ENCODE data around the gene LIPC.

Gene LIPC

GRCh38 chr15:58453931-58454793, 22.4 kb downstream of the LIPC start:
- Histone ChIP-seq H3K9me3 (replicated peaks; ENCODE audit: insufficient read depth, low read length) (no peaks in the 10 kb centered on the region), H3K79me2 (ENCODE audit: low read length) (no peaks in the 10 kb centered on the region), H3K4me1 (ENCODE audit: low read length) (peaks cover 28% of the 10 kb centered on the region), H3K4me2 (ENCODE audit: low read depth, low read length) (no peak overlapping the region), H3K27ac (ENCODE audit: low read length) (no peak overlapping the region), H3K36me3 (replicated peaks; ENCODE audit: insufficient read depth, low read length) (no peaks in the 10 kb centered on the region), H2AFZ (ENCODE audit: low read length) (no peak overlapping the region), H3K9me2 (replicated peaks; ENCODE audit: insufficient read depth, low read length) (no peaks in the 10 kb centered on the region), H3K9ac (ENCODE audit: low read length) (no peak overlapping the region), H4K20me1 (ENCODE audit: insufficient read depth, low read length) (no peaks in the 10 kb centered on the region), H3K27me3 (replicated peaks; ENCODE audit: insufficient read depth, low read length) (no peaks in the 10 kb centered on the region), H3F3A (ENCODE audit: insufficient read depth, low read length) (peaks cover 4% of the 10 kb centered on the region; the same call in 1 of the 2 replicates), H3K4me3 (ENCODE audit: low read length) (no peak overlapping the region)
- no peak for DNase-seq
- TF ChIP-seq CTCF (IDR thresholded peaks at IDR 0.05; ENCODE audit: low read length): no peak
- TF ChIP-seq EZH2 (optimal IDR thresholded peaks at IDR 0.05; ENCODE audit: low read depth, low read length): no peak
- TF ChIP-seq EZH2phosphoT487 (IDR thresholded peaks at IDR 0.05; ENCODE audit: low read length): no peak

GRCh38 chr15:58454950-58455401, 23.2 kb downstream of the LIPC start:
- no peak overlapping the region for H2AFZ ChIP-seq (ENCODE audit: low read length)
- H4K20me1 ChIP-seq (ENCODE audit: insufficient read depth, low read length): no peaks in the 10 kb centered on the region
- no peak overlapping the region for H3K4me3 ChIP-seq (ENCODE audit: low read length)
- TF ChIP-seq EZH2phosphoT487 (IDR thresholded peaks at IDR 0.05; ENCODE audit: low read length): no peak
- no peak for TF ChIP-seq CTCF (IDR thresholded peaks at IDR 0.05; ENCODE audit: low read length)
- no peak for TF ChIP-seq EZH2 (optimal IDR thresholded peaks at IDR 0.05; ENCODE audit: low read depth, low read length)
- H3K36me3 ChIP-seq (replicated peaks; ENCODE audit: insufficient read depth, low read length): no peaks in the 10 kb centered on the region
- DNase-seq: no peak
- H3K4me1 ChIP-seq (ENCODE audit: low read length): peaks cover 35% of the 10 kb centered on the region
- no peaks in the 10 kb centered on the region for H3K79me2 ChIP-seq (ENCODE audit: low read length)
- peaks cover 4% of the 10 kb centered on the region; the same call in 1 of the 2 replicates for H3F3A ChIP-seq (ENCODE audit: insufficient read depth, low read length)
- no peaks in the 10 kb centered on the region for H3K9me2 ChIP-seq (replicated peaks; ENCODE audit: insufficient read depth, low read length)
- H3K4me2 ChIP-seq (ENCODE audit: low read depth, low read length): no peak overlapping the region
- no peaks in the 10 kb centered on the region for H3K27me3 ChIP-seq (replicated peaks; ENCODE audit: insufficient read depth, low read length)
- no peaks in the 10 kb centered on the region for H3K9me3 ChIP-seq (replicated peaks; ENCODE audit: insufficient read depth, low read length)
- no peak overlapping the region for H3K9ac ChIP-seq (ENCODE audit: low read length)
- no peak overlapping the region for H3K27ac ChIP-seq (ENCODE audit: low read length)

GRCh38 chr15:58457466-58457965, 25.7 kb downstream of the LIPC start:
- H3K27ac ChIP-seq (ENCODE audit: low read length): peak overlapping the region; percentile 14; the same call in 1 of the 2 replicates
- no peaks in the 10 kb centered on the region for H3K36me3 ChIP-seq (replicated peaks; ENCODE audit: insufficient read depth, low read length)
- peaks cover 43% of the 10 kb centered on the region for H3K4me1 ChIP-seq (ENCODE audit: low read length)
- H2AFZ ChIP-seq (ENCODE audit: low read length): no peak overlapping the region
- H3K4me2 ChIP-seq (ENCODE audit: low read depth, low read length): peak overlapping the region; percentile 42
- H4K20me1 ChIP-seq (ENCODE audit: insufficient read depth, low read length): no peaks in the 10 kb centered on the region
- peaks cover 4% of the 10 kb centered on the region; the same call in 1 of the 2 replicates for H3F3A ChIP-seq (ENCODE audit: insufficient read depth, low read length)
- H3K9me2 ChIP-seq (replicated peaks; ENCODE audit: insufficient read depth, low read length): no peaks in the 10 kb centered on the region
- no peak overlapping the region for H3K4me3 ChIP-seq (ENCODE audit: low read length)
- no peaks in the 10 kb centered on the region for H3K79me2 ChIP-seq (ENCODE audit: low read length)
- no peaks in the 10 kb centered on the region for H3K27me3 ChIP-seq (replicated peaks; ENCODE audit: insufficient read depth, low read length)
- no peak overlapping the region for H3K9ac ChIP-seq (ENCODE audit: low read length)
- H3K9me3 ChIP-seq (replicated peaks; ENCODE audit: insufficient read depth, low read length): no peaks in the 10 kb centered on the region
- TF ChIP-seq EZH2 (optimal IDR thresholded peaks at IDR 0.05; ENCODE audit: low read depth, low read length): no peak
- no peak for TF ChIP-seq CTCF (IDR thresholded peaks at IDR 0.05; ENCODE audit: low read length)
- no peak for TF ChIP-seq EZH2phosphoT487 (IDR thresholded peaks at IDR 0.05; ENCODE audit: low read length)
- DNase-seq: no peak
